Measurements from ENCODE around the gene AS3MT. TPM values are rescaled to one million over a fixed set of nuclear protein-coding genes. Genes with fewer than 3 reads are reported as not detected.

The AS3MT gene
- total RNA-seq, 1 experiment from 2014 or later = 9.3 TPM

- TF ChIP-seq ZNF317 (CRISPR knock-in tag; IDR thresholded peaks at IDR 0.05; ENCODE audit: borderline replicate concordance, low read depth) (no peak), ZNF423 (CRISPR knock-in tag; IDR thresholded peaks at IDR 0.05) (no peak), SP1 (CRISPR knock-in tag; conservative IDR thresholded peaks at IDR 0.05) (no peak), IRF2 (CRISPR knock-in tag; IDR thresholded peaks at IDR 0.05; ENCODE audit: borderline replicate concordance, low read depth) (no peak), NFATC4 (CRISPR knock-in tag; IDR thresholded peaks at IDR 0.05) (no peak), ZNF425 (CRISPR knock-in tag; conservative IDR thresholded peaks at IDR 0.05) (no peak)
These were observed 2.9 kb downstream of the AS3MT start (continued) for GRCh38 chr10:102872163-102872562.

- Mint-ChIP-seq H3K27ac (no peak overlapping the region), H3K4me1 (no peaks in the 10 kb centered on the region), H3K36me3 (no peaks in the 10 kb centered on the region), H3K9me3 (no peaks in the 10 kb centered on the region), H3K4me3 (no peak overlapping the region), H3K27me3 (ENCODE audit: low read depth) (no peaks in the 10 kb centered on the region)
- TF ChIP-seq EMX1 (CRISPR knock-in tag; IDR thresholded peaks at IDR 0.05) (no peak), ZNF396 (CRISPR knock-in tag; IDR thresholded peaks at IDR 0.05; ENCODE audit: borderline replicate concordance) (no peak), ZNF671 (CRISPR knock-in tag; IDR thresholded peaks at IDR 0.05) (no peak), FOXJ3 (CRISPR knock-in tag; IDR thresholded peaks at IDR 0.05; ENCODE audit: borderline replicate concordance) (no peak)
- no peak for ATAC-seq
- ChIA-PET CTCF (no interaction called here), POLR2A (no interaction called here)
- DNase-seq (ENCODE audit: low spot score) = no peak
These were observed 7.5 kb downstream of the AS3MT start for GRCh38 chr10:102876747-102877153.

DNA sequence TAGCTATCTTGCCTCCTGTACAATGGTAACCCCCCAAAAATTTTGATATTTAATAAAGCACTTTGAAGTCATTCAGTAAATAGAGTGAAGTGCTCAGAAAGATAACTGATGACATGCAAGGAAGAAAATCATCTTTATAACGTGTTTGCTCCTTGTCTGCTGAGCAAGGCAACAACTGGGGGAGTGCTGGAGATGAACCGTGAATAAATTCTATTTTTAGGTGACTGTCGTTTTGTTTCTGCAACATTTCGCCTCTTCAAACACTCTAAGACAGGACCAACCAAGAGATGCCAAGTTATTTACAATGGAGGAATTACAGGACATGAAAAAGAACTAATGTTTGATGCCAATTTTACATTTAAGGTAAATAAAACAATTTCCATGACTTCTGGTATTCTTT lies 9.4 kb downstream of the AS3MT start:
- ChIA-PET POLR2A (interaction anchor here (0.7 kb wide), 1 partner anchor 24 kb away, joined by 3 read pairs; no protein-coding TSS in a partner anchor), CTCF (interaction anchor here (1.4 kb wide), 1 partner anchor 23 kb away, joined by 5 read pairs; no protein-coding TSS in a partner anchor)
- no peaks in the 10 kb centered on the region for H3K27me3 Mint-ChIP-seq (ENCODE audit: low read depth)
- no peaks in the 10 kb centered on the region for H3K9me3 Mint-ChIP-seq
- no peak overlapping the region for H3K27ac Mint-ChIP-seq
- H3K4me3 Mint-ChIP-seq = no peak overlapping the region
- H3K4me1 Mint-ChIP-seq = no peaks in the 10 kb centered on the region
- H3K36me3 Mint-ChIP-seq = no peaks in the 10 kb centered on the region
- no peak for TF ChIP-seq SP1 (CRISPR knock-in tag; conservative IDR thresholded peaks at IDR 0.05)
- TF ChIP-seq, protein P1, sequence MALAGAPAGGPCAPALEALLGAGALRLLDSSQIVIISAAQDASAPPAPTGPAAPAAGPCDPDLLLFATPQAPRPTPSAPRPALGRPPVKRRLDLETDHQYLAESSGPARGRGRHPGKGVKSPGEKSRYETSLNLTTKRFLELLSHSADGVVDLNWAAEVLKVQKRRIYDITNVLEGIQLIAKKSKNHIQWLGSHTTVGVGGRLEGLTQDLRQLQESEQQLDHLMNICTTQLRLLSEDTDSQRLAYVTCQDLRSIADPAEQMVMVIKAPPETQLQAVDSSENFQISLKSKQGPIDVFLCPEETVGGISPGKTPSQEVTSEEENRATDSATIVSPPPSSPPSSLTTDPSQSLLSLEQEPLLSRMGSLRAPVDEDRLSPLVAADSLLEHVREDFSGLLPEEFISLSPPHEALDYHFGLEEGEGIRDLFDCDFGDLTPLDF (CRISPR knock-in tag; IDR thresholded peaks at IDR 0.05) = no peak
- no peak for ATAC-seq
- no peak for DNase-seq (ENCODE audit: low spot score)

- ChIA-PET CTCF (no interaction called here), POLR2A (no interaction called here)
- H3K27me3 Mint-ChIP-seq (ENCODE audit: low read depth) = no peaks in the 10 kb centered on the region
- H3K4me1 Mint-ChIP-seq = no peaks in the 10 kb centered on the region
- no peak for DNase-seq (ENCODE audit: low spot score)
- no peak overlapping the region for H3K27ac Mint-ChIP-seq
- H3K4me3 Mint-ChIP-seq = no peak overlapping the region
- H3K9me3 Mint-ChIP-seq = no peaks in the 10 kb centered on the region
- ATAC-seq = no peak
- H3K36me3 Mint-ChIP-seq = no peaks in the 10 kb centered on the region
- TF ChIP-seq, protein P2, sequence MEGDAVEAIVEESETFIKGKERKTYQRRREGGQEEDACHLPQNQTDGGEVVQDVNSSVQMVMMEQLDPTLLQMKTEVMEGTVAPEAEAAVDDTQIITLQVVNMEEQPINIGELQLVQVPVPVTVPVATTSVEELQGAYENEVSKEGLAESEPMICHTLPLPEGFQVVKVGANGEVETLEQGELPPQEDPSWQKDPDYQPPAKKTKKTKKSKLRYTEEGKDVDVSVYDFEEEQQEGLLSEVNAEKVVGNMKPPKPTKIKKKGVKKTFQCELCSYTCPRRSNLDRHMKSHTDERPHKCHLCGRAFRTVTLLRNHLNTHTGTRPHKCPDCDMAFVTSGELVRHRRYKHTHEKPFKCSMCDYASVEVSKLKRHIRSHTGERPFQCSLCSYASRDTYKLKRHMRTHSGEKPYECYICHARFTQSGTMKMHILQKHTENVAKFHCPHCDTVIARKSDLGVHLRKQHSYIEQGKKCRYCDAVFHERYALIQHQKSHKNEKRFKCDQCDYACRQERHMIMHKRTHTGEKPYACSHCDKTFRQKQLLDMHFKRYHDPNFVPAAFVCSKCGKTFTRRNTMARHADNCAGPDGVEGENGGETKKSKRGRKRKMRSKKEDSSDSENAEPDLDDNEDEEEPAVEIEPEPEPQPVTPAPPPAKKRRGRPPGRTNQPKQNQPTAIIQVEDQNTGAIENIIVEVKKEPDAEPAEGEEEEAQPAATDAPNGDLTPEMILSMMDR (IDR thresholded peaks at IDR 0.05) = no peak
- TF ChIP-seq ZBTB21 (CRISPR knock-in tag; IDR thresholded peaks at IDR 0.05; ENCODE audit: borderline replicate concordance) = no peak
- TF ChIP-seq ZNF263 (CRISPR knock-in tag; IDR thresholded peaks at IDR 0.05; ENCODE audit: low read depth) = no peak
- TF ChIP-seq, protein P3, sequence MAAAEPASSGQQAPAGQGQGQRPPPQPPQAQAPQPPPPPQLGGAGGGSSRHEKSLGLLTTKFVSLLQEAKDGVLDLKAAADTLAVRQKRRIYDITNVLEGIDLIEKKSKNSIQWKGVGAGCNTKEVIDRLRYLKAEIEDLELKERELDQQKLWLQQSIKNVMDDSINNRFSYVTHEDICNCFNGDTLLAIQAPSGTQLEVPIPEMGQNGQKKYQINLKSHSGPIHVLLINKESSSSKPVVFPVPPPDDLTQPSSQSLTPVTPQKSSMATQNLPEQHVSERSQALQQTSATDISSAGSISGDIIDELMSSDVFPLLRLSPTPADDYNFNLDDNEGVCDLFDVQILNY (CRISPR knock-in tag; IDR thresholded peaks at IDR 0.05) = no peak
- TF ChIP-seq TEAD1 (CRISPR knock-in tag; IDR thresholded peaks at IDR 0.05) = no peak
- no peak for TF ChIP-seq JUN (CRISPR knock-in tag; IDR thresholded peaks at IDR 0.05)
- TF ChIP-seq ATF1 (CRISPR knock-in tag; IDR thresholded peaks at IDR 0.05) = no peak
- TF ChIP-seq PRRX2 (CRISPR knock-in tag; IDR thresholded peaks at IDR 0.05) = no peak
- no peak for TF ChIP-seq MYBL2 (CRISPR knock-in tag; IDR thresholded peaks at IDR 0.05)
- no peak for TF ChIP-seq NFATC4 (CRISPR knock-in tag; IDR thresholded peaks at IDR 0.05)
- TF ChIP-seq NR1H2 (CRISPR knock-in tag; IDR thresholded peaks at IDR 0.05) = no peak
- TF ChIP-seq, protein P4, sequence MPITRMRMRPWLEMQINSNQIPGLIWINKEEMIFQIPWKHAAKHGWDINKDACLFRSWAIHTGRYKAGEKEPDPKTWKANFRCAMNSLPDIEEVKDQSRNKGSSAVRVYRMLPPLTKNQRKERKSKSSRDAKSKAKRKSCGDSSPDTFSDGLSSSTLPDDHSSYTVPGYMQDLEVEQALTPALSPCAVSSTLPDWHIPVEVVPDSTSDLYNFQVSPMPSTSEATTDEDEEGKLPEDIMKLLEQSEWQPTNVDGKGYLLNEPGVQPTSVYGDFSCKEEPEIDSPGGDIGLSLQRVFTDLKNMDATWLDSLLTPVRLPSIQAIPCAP (CRISPR knock-in tag; IDR thresholded peaks at IDR 0.05) = no peak
- TF ChIP-seq TCF7 (CRISPR knock-in tag; IDR thresholded peaks at IDR 0.05; ENCODE audit: low read depth) = no peak
- TF ChIP-seq NFYB (CRISPR knock-in tag; conservative IDR thresholded peaks at IDR 0.05; ENCODE audit: low read depth) = no peak
- no peak for TF ChIP-seq ZNF138 (CRISPR knock-in tag; conservative IDR thresholded peaks at IDR 0.05)
- TF ChIP-seq ZNF671 (CRISPR knock-in tag; IDR thresholded peaks at IDR 0.05) = no peak
- TF ChIP-seq, protein P5, sequence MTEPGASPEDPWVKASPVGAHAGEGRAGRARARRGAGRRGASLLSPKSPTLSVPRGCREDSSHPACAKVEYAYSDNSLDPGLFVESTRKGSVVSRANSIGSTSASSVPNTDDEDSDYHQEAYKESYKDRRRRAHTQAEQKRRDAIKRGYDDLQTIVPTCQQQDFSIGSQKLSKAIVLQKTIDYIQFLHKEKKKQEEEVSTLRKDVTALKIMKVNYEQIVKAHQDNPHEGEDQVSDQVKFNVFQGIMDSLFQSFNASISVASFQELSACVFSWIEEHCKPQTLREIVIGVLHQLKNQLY (CRISPR knock-in tag; IDR thresholded peaks at IDR 0.05) = no peak
These were observed 11.0 kb downstream of the AS3MT start for GRCh38 chr10:102880256-102880655.

Measured in WTC11 (cell line).